AG09309 (cell line): ENCODE measurements around the gene DCTN2.
A peak's percentile ranks its signal among the peaks of the same experiment; 100 is the strongest.

ENCODE experiments used
- DNase-seq: peaks from one replicate; pipeline ENCODE4 v3.0.0-alpha.2; 2010; ENCODE audit warnings: low read depth
- H3K4me3 ChIP-seq: 2 replicates; pipeline ENCODE4 v1.5.1; 2011; ENCODE audit warnings: mild to moderate bottlenecking, low read depth, low read length, moderate library complexity; ENCODE audit not compliant: control insufficient read depth
- TF ChIP-seq, protein P1 (sequence below): IDR thresholded peaks from 2 replicates; pipeline ENCODE4 v1.5.1; 2011; ENCODE audit warnings: mild to moderate bottlenecking, low read depth, low read length, inconsistent platforms; ENCODE audit not compliant: insufficient read depth, control insufficient read depth; ENCODE audit errors: missing control alignments

Gene DCTN2

DNA sequence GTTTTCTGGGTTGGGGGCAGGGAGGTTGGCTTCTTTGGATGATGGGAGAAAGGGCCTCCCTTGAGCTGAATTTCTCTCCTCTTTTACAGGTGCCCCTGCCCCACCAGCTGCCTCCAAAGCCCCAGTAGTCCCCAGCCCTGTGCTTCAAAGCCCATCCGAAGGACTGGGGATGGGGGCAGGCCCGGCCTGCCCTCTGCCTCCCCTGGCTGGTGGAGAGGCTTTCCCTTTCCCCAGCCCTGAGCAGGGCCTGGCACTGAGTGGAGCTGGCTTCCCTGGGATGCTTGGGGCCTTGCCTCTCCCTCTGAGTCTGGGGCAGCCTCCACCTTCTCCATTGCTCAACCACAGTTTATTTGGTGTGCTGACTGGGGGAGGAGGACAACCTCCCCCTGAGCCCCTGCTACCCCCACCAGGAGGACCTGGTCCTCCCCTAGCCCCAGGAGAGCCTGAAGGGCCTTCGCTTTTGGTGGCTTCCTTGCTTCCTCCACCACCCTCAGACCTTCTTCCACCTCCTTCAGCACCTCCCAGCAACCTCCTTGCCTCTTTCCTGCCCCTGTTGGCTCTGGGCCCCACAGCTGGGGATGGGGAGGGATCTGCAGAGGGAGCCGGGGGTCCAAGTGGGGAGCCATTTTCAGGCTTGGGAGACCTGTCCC, 20.4 kb downstream of the DCTN2 start:
- TF ChIP-seq, protein P1, sequence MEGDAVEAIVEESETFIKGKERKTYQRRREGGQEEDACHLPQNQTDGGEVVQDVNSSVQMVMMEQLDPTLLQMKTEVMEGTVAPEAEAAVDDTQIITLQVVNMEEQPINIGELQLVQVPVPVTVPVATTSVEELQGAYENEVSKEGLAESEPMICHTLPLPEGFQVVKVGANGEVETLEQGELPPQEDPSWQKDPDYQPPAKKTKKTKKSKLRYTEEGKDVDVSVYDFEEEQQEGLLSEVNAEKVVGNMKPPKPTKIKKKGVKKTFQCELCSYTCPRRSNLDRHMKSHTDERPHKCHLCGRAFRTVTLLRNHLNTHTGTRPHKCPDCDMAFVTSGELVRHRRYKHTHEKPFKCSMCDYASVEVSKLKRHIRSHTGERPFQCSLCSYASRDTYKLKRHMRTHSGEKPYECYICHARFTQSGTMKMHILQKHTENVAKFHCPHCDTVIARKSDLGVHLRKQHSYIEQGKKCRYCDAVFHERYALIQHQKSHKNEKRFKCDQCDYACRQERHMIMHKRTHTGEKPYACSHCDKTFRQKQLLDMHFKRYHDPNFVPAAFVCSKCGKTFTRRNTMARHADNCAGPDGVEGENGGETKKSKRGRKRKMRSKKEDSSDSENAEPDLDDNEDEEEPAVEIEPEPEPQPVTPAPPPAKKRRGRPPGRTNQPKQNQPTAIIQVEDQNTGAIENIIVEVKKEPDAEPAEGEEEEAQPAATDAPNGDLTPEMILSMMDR = no peak
- no peak for DNase-seq

DNA sequence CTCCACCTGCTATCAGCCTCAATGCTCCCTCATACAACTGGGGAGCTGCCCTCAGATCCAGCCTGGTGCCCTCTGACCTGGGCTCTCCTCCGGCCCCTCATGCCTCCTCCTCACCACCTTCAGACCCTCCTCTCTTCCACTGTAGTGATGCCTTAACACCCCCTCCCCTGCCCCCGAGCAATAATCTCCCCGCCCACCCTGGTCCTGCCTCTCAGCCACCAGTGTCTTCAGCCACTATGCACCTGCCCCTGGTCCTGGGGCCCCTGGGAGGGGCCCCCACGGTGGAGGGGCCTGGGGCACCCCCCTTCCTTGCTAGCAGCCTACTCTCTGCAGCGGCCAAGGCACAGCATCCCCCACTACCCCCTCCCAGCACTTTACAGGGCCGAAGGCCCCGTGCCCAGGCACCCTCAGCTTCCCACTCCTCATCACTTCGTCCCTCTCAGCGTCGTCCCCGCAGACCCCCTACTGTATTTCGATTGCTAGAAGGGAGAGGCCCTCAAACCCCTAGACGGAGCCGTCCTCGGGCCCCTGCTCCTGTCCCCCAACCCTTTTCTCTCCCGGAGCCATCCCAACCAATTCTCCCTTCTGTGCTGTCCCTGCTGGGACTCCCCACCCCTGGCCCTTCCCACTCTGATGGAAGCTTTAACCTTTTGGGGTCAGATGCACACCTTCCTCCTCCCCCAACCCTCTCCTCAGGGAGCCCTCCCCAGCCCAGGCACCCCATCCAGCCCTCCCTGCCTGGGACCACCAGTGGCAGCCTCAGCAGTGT, 21.2 kb downstream of the DCTN2 start:
- H3K4me3 ChIP-seq = no peak overlapping the region
- DNase-seq = no peak
- TF ChIP-seq, protein P1 = no peak

More for the DNA sequence above, 20.4 kb downstream of the DCTN2 start:
- H3K4me3 ChIP-seq = no peak overlapping the region

GRCh38 chr12:57524814-57525614, 22.0 kb downstream of the DCTN2 start:
- TF ChIP-seq, protein P1 = no peak
- no peak overlapping the region for H3K4me3 ChIP-seq
- no peak for DNase-seq

DNA sequence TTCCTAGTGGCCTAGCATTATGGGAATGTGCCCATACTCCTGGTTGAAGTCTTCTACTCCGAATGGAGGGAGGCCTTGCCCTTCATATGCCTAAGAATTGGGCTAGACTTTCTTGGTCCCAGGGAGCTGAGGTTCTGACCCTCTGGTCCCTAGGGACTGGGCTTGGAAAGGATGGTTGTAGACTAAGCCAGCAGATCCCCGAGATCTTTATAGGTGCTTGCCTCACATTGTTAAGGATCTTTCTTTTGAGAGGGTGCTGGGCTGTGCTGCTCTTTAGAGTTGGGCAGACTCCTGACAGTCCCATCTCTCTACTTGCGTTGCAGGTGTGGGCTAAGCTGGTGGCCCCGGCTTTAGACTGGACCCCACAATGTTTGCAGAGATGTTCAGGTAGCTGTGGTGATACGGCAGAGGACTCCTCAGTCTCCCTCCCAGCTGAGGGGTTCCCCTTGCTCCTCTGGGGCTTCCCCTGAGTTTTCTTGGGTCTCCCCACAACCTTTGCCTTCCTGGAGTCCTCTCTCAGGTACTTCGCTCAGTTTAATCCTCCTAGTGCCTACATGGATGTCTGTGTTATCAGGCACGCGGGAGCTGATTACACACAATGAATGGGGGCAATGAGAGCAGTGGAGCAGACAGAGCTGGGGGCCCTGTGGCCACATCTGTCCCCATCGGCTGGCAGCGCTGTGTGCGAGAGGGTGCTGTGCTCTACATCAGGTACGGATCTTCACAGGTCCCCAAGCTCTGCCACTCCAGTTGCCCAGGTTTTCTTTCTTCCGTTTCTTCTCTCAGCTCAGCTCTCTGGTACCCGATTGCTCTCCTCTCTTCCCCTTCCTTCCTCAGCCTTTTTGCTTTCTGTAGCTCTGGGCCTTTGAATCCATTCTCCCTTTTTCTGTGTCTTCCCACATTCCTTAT, 23.0 kb downstream of the DCTN2 start:
- no peak for DNase-seq
- TF ChIP-seq, protein P1 = no peak
- H3K4me3 ChIP-seq = peak overlapping the region; percentile 94

- peak overlapping the region; percentile 94 for H3K4me3 ChIP-seq
- TF ChIP-seq, protein P1 = no peak
- no peak for DNase-seq
These were observed 23.9 kb downstream of the DCTN2 start for GRCh38 chr12:57522887-57523705.
